ENCODE results near the gene IFNL1. TPM values are rescaled to one million over a fixed set of nuclear protein-coding genes. Genes with fewer than 3 reads are reported as not detected.
"Not testable (repeated sequence)": the region's sequence is repeated elsewhere in the genome, so short reads cannot be mapped to it uniquely, and the experiment has no call there.

The IFNL1 gene
- total and polyA plus RNA-seq, 4 donors = not detected

DNA sequence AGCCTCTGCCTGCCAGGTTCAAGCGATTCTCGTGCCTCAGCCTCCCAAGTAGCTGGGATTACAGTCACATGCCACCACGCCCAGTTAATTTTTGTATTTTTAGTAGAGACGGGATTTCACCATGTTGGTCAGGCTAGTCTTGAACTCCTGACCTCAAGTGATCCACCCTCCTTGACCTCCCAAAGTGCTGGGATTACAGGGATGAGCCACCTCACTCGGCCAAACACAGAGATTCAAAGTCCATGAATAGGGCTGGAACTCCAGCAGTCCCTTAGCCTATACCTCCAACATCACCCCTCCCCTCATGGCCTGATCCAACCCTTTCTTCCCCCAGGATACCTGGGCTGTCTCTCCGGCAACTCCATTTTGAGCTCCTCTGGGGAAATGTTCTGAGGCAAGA lies 36.5 kb downstream of the IFNL1 start:
- not testable (repeated sequence) for H3K27me3 ChIP-seq (ENCODE audit: control insufficient read depth in 1 of 2, insufficient read depth in 2 of 2, low read length in 1 of 2); H3K36me3 ChIP-seq (ENCODE audit: control insufficient read depth in 1 of 2, insufficient read depth in 2 of 2, low read length in 1 of 2); ATAC-seq (ENCODE audit: low FRiP score); H3K4me1 ChIP-seq (ENCODE audit: control insufficient read depth in 1 of 2, insufficient read depth in 2 of 2, low read length in 2 of 2); H3K27ac ChIP-seq (ENCODE audit: low read depth in 1 of 2, low read length in 2 of 2); H3K4me3 ChIP-seq (ENCODE audit: low read length in 2 of 2); H3K9me3 ChIP-seq (ENCODE audit: control insufficient read depth, low read length)
- intact Hi-C loops (cut with DNase I) = loop anchor here in 1 of 2 donors (5.0 kb wide), 1 partner anchor 370 kb away; no protein-coding TSS in a partner anchor
- WGBS, 2 donors = 73 to 74% methylated on average over 6 of the region's 6 CpGs
- DNase-seq = peak in 1 of 2 donors; percentile 19

DNA sequence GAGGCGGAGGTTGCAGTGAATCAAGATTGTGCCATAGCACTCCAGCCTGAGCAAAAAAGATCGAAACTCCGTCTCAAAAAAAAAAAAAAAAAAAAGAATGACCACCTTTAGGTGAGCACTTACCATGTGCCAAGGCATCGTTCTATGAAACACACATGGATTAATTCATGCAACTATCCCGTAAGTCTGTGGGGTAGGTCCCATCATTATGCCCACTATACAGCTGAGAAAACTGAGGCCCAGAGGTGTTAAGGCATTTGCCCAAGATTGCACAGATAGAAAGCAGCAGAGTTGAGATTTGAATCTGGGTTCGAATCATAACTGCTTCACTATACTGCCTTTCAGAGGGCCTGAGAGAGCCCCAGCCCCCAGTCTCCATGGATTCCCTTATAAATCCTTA lies 37.3 kb downstream of the IFNL1 start:
- intact Hi-C loops (cut with DNase I) = loop anchor here in 1 of 2 donors (5.0 kb wide), 1 partner anchor 371 kb away; no protein-coding TSS in a partner anchor
- Histone ChIP-seq H3K4me1 (ENCODE audit: control insufficient read depth in 1 of 2, insufficient read depth in 2 of 2, low read length in 2 of 2) (no peaks in the 10 kb centered on the region), H3K36me3 (ENCODE audit: control insufficient read depth in 1 of 2, insufficient read depth in 2 of 2, low read length in 1 of 2) (no peaks in the 10 kb centered on the region), H3K27me3 (ENCODE audit: control insufficient read depth in 1 of 2, insufficient read depth in 2 of 2, low read length in 1 of 2) (no peaks in the 10 kb centered on the region), H3K27ac (ENCODE audit: low read depth in 1 of 2, low read length in 2 of 2) (no peak overlapping the region), H3K9me3 (ENCODE audit: control insufficient read depth, low read length) (no peaks in the 10 kb centered on the region), H3K4me3 (ENCODE audit: low read length in 2 of 2) (no peak overlapping the region)
- WGBS, 2 donors = 91 to 92% methylated on average over 6 of the region's 6 CpGs
- ATAC-seq (ENCODE audit: low FRiP score) = no peak
- DNase-seq = peak in 1 of 2 donors; percentile 6

GRCh38 chr19:39334444-39334976 lies 38.3 kb downstream of the IFNL1 start:
- H3K36me3 ChIP-seq (ENCODE audit: control insufficient read depth in 1 of 2, insufficient read depth in 2 of 2, low read length in 1 of 2) = no peaks in the 10 kb centered on the region
- 93 to 94% methylated on average over 5 of the region's 5 CpGs for WGBS, 2 donors
- H3K27ac ChIP-seq (ENCODE audit: low read depth in 1 of 2, low read length in 2 of 2) = no peak overlapping the region
- H3K9me3 ChIP-seq (ENCODE audit: control insufficient read depth, low read length) = no peaks in the 10 kb centered on the region
- DNase-seq = no peak
- H3K4me1 ChIP-seq (ENCODE audit: control insufficient read depth in 1 of 2, insufficient read depth in 2 of 2, low read length in 2 of 2) = no peaks in the 10 kb centered on the region
- no peaks in the 10 kb centered on the region for H3K27me3 ChIP-seq (ENCODE audit: control insufficient read depth in 1 of 2, insufficient read depth in 2 of 2, low read length in 1 of 2)
- ATAC-seq (ENCODE audit: low FRiP score) = no peak
- intact Hi-C loops (cut with DNase I) = loop anchor here in 1 of 2 donors (5.0 kb wide), 1 partner anchor 372 kb away; no protein-coding TSS in a partner anchor
- no peak overlapping the region for H3K4me3 ChIP-seq (ENCODE audit: low read length in 2 of 2)

DNA sequence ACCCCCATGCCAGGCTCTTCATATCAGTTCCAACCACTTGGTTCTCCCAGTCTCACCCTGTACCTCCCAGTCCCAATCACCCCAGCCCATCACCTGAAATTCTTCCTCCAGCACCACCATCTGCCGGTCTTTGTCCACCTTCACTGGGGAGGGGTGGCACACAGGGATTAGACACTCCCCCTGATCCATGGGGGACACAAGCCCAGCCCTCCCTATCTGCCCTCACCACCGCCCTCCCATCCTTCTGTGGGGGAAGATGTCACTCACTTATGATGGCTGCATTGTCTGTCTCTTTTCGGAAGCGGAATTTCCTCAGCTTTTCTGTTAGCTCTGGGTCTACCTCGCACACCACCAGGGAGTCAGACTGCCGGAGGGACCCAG lies 39.0 kb downstream of the IFNL1 start:
- no peaks in the 10 kb centered on the region for H3K9me3 ChIP-seq (ENCODE audit: control insufficient read depth, low read length)
- intact Hi-C loops (cut with DNase I) = no loop called here
- H3K27me3 ChIP-seq (ENCODE audit: control insufficient read depth in 1 of 2, insufficient read depth in 2 of 2, low read length in 1 of 2) = no peaks in the 10 kb centered on the region
- no peak overlapping the region for H3K4me3 ChIP-seq (ENCODE audit: low read length in 2 of 2)
- H3K36me3 ChIP-seq (ENCODE audit: control insufficient read depth in 1 of 2, insufficient read depth in 2 of 2, low read length in 1 of 2) = no peaks in the 10 kb centered on the region
- H3K27ac ChIP-seq (ENCODE audit: low read depth in 1 of 2, low read length in 2 of 2) = no peak overlapping the region
- ATAC-seq (ENCODE audit: low FRiP score) (no peak), DNase-seq (peak in 1 of 2 donors; percentile 49)
- H3K4me1 ChIP-seq (ENCODE audit: control insufficient read depth in 1 of 2, insufficient read depth in 2 of 2, low read length in 2 of 2) = no peaks in the 10 kb centered on the region
- WGBS, 2 donors = 70 to 71% methylated on average over 6 of the region's 6 CpGs

DNA sequence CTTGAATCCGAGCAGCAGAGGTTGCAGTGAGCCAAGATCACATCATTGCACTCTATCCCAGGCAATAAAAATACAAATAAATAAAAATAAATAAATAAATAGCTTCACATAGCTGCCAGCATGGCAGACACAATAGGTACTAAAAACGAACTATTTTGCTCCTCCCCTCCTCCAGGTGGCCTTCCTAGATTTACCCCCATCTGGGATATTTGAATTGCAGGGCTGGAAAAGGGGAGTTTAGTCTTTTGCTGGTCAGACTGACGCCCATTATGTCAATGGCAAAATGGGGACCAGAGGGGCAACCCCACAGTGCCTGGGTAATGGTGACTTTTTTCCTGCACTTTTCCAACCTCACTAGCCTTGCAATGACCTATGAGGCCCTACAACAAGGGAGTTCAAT lies 40.3 kb downstream of the IFNL1 start:
- intact Hi-C loops (cut with DNase I) = no loop called here

GRCh38 chr19:39339674-39340073 lies 43.5 kb downstream of the IFNL1 start:
- no peak for ATAC-seq (ENCODE audit: low FRiP score)
- Histone ChIP-seq H3K4me1 (ENCODE audit: control insufficient read depth in 1 of 2, insufficient read depth in 2 of 2, low read length in 2 of 2) (no peaks in the 10 kb centered on the region), H3K9me3 (ENCODE audit: control insufficient read depth, low read length) (no peaks in the 10 kb centered on the region), H3K4me3 (ENCODE audit: low read length in 2 of 2) (no peak overlapping the region), H3K27ac (ENCODE audit: low read depth in 1 of 2, low read length in 2 of 2) (no peak overlapping the region), H3K36me3 (ENCODE audit: control insufficient read depth in 1 of 2, insufficient read depth in 2 of 2, low read length in 1 of 2) (no peaks in the 10 kb centered on the region), H3K27me3 (ENCODE audit: control insufficient read depth in 1 of 2, insufficient read depth in 2 of 2, low read length in 1 of 2) (no peaks in the 10 kb centered on the region)
- DNase-seq = no peak
- intact Hi-C loops (cut with DNase I) = loop anchor here (5.0 to 10.0 kb wide), 3 partner anchors 193 to 212 kb away; partner anchors contain the start of genes EID2B (in 2 of the 2) and PAK4 (in 1 of the 2)
- 96 to 100% methylated on average over 1 of the region's 1 CpG for WGBS, 2 donors

More for the DNA sequence above, 40.3 kb downstream of the IFNL1 start:
- Histone ChIP-seq H3K27ac (ENCODE audit: low read depth in 1 of 2, low read length in 2 of 2) (no peak overlapping the region), H3K4me1 (ENCODE audit: control insufficient read depth in 1 of 2, insufficient read depth in 2 of 2, low read length in 2 of 2) (no peaks in the 10 kb centered on the region), H3K36me3 (ENCODE audit: control insufficient read depth in 1 of 2, insufficient read depth in 2 of 2, low read length in 1 of 2) (no peaks in the 10 kb centered on the region), H3K9me3 (ENCODE audit: control insufficient read depth, low read length) (no peaks in the 10 kb centered on the region), H3K4me3 (ENCODE audit: low read length in 2 of 2) (no peak overlapping the region), H3K27me3 (ENCODE audit: control insufficient read depth in 1 of 2, insufficient read depth in 2 of 2, low read length in 1 of 2) (no peaks in the 10 kb centered on the region)
- no peak for ATAC-seq (ENCODE audit: low FRiP score)
- WGBS, 2 donors = 62 to 65% methylated on average over 3 of the region's 3 CpGs
- no peak for DNase-seq

- not testable (repeated sequence) for DNase-seq; H3K36me3 ChIP-seq (ENCODE audit: control insufficient read depth in 1 of 2, insufficient read depth in 2 of 2, low read length in 1 of 2); H3K27ac ChIP-seq (ENCODE audit: low read depth in 1 of 2, low read length in 2 of 2); ATAC-seq (ENCODE audit: low FRiP score); H3K27me3 ChIP-seq (ENCODE audit: control insufficient read depth in 1 of 2, insufficient read depth in 2 of 2, low read length in 1 of 2); H3K9me3 ChIP-seq (ENCODE audit: control insufficient read depth, low read length); H3K4me3 ChIP-seq (ENCODE audit: low read length in 2 of 2); H3K4me1 ChIP-seq (ENCODE audit: control insufficient read depth in 1 of 2, insufficient read depth in 2 of 2, low read length in 2 of 2)
- WGBS, 2 donors = 78 to 81% methylated on average over 7 of the region's 7 CpGs
- intact Hi-C loops (cut with DNase I) = loop anchor here (5.0 to 10.0 kb wide), 3 partner anchors 192 to 213 kb away; partner anchors contain the start of genes EID2B (in 2 of the 2) and PAK4 (in 1 of the 2)
Measured at GRCh38 chr19:39340156-39340555, 43.9 kb downstream of the IFNL1 start.

- Histone ChIP-seq H3K27ac (ENCODE audit: low read depth in 1 of 2, low read length in 2 of 2) (peak overlapping the region in 1 of 2 donors; percentile 65), H3K27me3 (ENCODE audit: control insufficient read depth in 1 of 2, insufficient read depth in 2 of 2, low read length in 1 of 2) (no peaks in the 10 kb centered on the region), H3K4me3 (ENCODE audit: low read length in 2 of 2) (peak overlapping the region; percentile 50 to 89), H3K4me1 (ENCODE audit: control insufficient read depth in 1 of 2, insufficient read depth in 2 of 2, low read length in 2 of 2) (no peaks in the 10 kb centered on the region), H3K9me3 (ENCODE audit: control insufficient read depth, low read length) (no peaks in the 10 kb centered on the region), H3K36me3 (ENCODE audit: control insufficient read depth in 1 of 2, insufficient read depth in 2 of 2, low read length in 1 of 2) (no peaks in the 10 kb centered on the region)
- DNase-seq (peak in 1 of 2 donors; percentile 54), ATAC-seq (ENCODE audit: low FRiP score) (peak; percentile 5)
- WGBS, 2 donors = 3 to 4% methylated on average over 17 of the region's 17 CpGs
- intact Hi-C loops (cut with DNase I) = loop anchor here (5.0 to 10.0 kb wide), 3 partner anchors 191 to 214 kb away; partner anchors contain the start of genes EID2B (in 2 of the 2) and PAK4 (in 1 of the 2)
Measured at GRCh38 chr19:39341129-39341718, 45.0 kb downstream of the IFNL1 start.

Data from aorta (tissue), 5 donors.